Liver (tissue), 9 donors: ENCODE measurements around the gene PHF10. TPM values are rescaled to one million over a fixed set of nuclear protein-coding genes. Genes with fewer than 3 reads are reported as not detected.

Experiments used
- DNase-seq: peaks from one replicate; pipeline ENCODE4 v3.0.0-alpha.2; 2017; ENCODE audit warnings: low spot score
- H3K27ac ChIP-seq, 2 donors: one replicate each; pipeline ENCODE4 v1.7.0; 2013; ENCODE audit warnings: inconsistent platforms in 2 of 2, low read length in 2 of 2, control low read depth in 1 of 2, low read depth in 1 of 2, mild to moderate bottlenecking in 1 of 2
- H3K27me3 ChIP-seq, 4 donors: one replicate each; pipeline versions ENCODE4 v1.6.1 to v1.7.0; 2013; ENCODE audit warnings: low read length in 3 of 4, inconsistent platforms in 1 of 4, mild to moderate bottlenecking in 1 of 4, moderate library complexity in 1 of 4; ENCODE audit not compliant: control insufficient read depth in 4 of 4, insufficient read depth in 4 of 4
- H3K36me3 ChIP-seq, 4 donors: one replicate each; pipeline versions ENCODE4 v1.6.1 to v1.7.0; 2013; ENCODE audit warnings: low read length in 3 of 4, mild to moderate bottlenecking in 3 of 4, low read depth in 1 of 4, moderate library complexity in 1 of 4; ENCODE audit not compliant: control insufficient read depth in 4 of 4, insufficient read depth in 3 of 4
- H3K4me1 ChIP-seq, 4 donors: one replicate each; pipeline versions ENCODE4 v1.6.1 to v1.7.0; 2013; ENCODE audit warnings: low read length in 3 of 4, mild to moderate bottlenecking in 3 of 4, moderate library complexity in 1 of 4; ENCODE audit not compliant: control insufficient read depth in 4 of 4, insufficient read depth in 4 of 4
- H3K4me3 ChIP-seq, 3 donors: one replicate each; pipeline versions ENCODE4 v1.6.1 to v1.7.0; 2013; ENCODE audit warnings: low read length in 3 of 3, control low read depth in 1 of 3, low read depth in 1 of 3, mild to moderate bottlenecking in 1 of 3
- H3K9ac ChIP-seq, 2 donors: one replicate each; pipeline ENCODE4 v1.7.0; 2013; ENCODE audit warnings: low read length in 2 of 2, mild to moderate bottlenecking in 2 of 2, moderate library complexity in 2 of 2, control low read depth in 1 of 2, low read depth in 1 of 2
- H3K9me3 ChIP-seq, 4 donors: one replicate each; pipeline versions ENCODE4 v1.6.1 to v1.7.0; 2013; ENCODE audit warnings: low read length in 3 of 4; ENCODE audit not compliant: control insufficient read depth in 4 of 4
- ATF3 ChIP-seq: IDR thresholded peaks from 2 replicates; pipeline ENCODE4 v1.6.1; 2016; ENCODE audit warnings: antibody characterized with exemption
- CTCF ChIP-seq: fragments of 150-350 bp; IDR thresholded peaks from 2 replicates; pipeline ENCODE4 v1.5.1; 2017; ENCODE audit warnings: improper control_type of control experiment, low read depth, low read length; ENCODE audit not compliant: missing input control
- EGR1 ChIP-seq, 2 donors: IDR thresholded peaks; 2 replicates each; pipeline ENCODE4 v1.6.1; 2016 to 2018; ENCODE audit warnings: antibody characterized with exemption in 2 of 2, low read depth in 2 of 2
- FOXA1 ChIP-seq: IDR thresholded peaks from 2 replicates; pipeline ENCODE4 v1.6.1; 2016; ENCODE audit warnings: antibody characterized with exemption
- FOXA2 ChIP-seq: IDR thresholded peaks from 2 replicates; pipeline ENCODE4 v1.6.1; 2016; ENCODE audit warnings: antibody characterized with exemption
- GABPA ChIP-seq, 2 donors: IDR thresholded peaks in 1 of 2; conservative IDR thresholded peaks in 1 of 2; 2 replicates each; pipeline ENCODE4 v1.6.1; 2016; ENCODE audit warnings: antibody characterized with exemption in 2 of 2, mild to moderate bottlenecking in 1 of 2, moderate library complexity in 1 of 2
- HNF4A ChIP-seq, 2 donors: conservative IDR thresholded peaks; 2 replicates each; pipeline ENCODE4 v1.6.1; 2016; ENCODE audit warnings: antibody characterized with exemption in 2 of 2, mild to moderate bottlenecking in 2 of 2
- HNF4G ChIP-seq: IDR thresholded peaks from 2 replicates; pipeline ENCODE4 v1.6.1; 2016; ENCODE audit warnings: antibody characterized with exemption
- NR2F2 ChIP-seq: IDR thresholded peaks from 2 replicates; pipeline ENCODE4 v1.6.1; 2016; ENCODE audit warnings: antibody characterized with exemption
- RAD21 ChIP-seq, 2 donors: IDR thresholded peaks; 2 replicates each; pipeline ENCODE4 v1.6.1; 2016; ENCODE audit warnings: antibody characterized with exemption in 2 of 2, mild to moderate bottlenecking in 2 of 2
- REST ChIP-seq: IDR thresholded peaks from 2 replicates; pipeline ENCODE4 v1.6.1; 2016; ENCODE audit warnings: antibody characterized with exemption, mild to moderate bottlenecking
- RXRA ChIP-seq, 2 donors: IDR thresholded peaks; 2 replicates each; pipeline ENCODE4 v1.6.1; 2017 to 2018; ENCODE audit warnings: antibody characterized with exemption in 2 of 2, mild to moderate bottlenecking in 1 of 2
- SP1 ChIP-seq: IDR thresholded peaks from 2 replicates; pipeline ENCODE4 v1.6.1; 2018; ENCODE audit warnings: antibody characterized with exemption, mild to moderate bottlenecking
- TAF1 ChIP-seq: conservative IDR thresholded peaks from 2 replicates; pipeline ENCODE4 v1.6.1; 2016; ENCODE audit warnings: antibody characterized with exemption, mild to moderate bottlenecking
- YY1 ChIP-seq: IDR thresholded peaks from 2 replicates; pipeline ENCODE4 v1.6.1; 2016; ENCODE audit warnings: antibody characterized with exemption, mild to moderate bottlenecking
- ZBTB33 ChIP-seq: IDR thresholded peaks from 2 replicates; pipeline ENCODE4 v1.6.1; 2016; ENCODE audit warnings: antibody characterized with exemption
- WGBS: extraction: QIAGEN DNeasy Blood & Tissue Kit; methylation state at CpG from one replicate; pipeline ENCODE4 v1.1.7; 2013; 5-methylcytosine and 5-hydroxymethylcytosine counted together
- polyA plus RNA-seq, 2 donors: library from polyadenylated mRNA; stranded (reverse) in 1 of 2; unstranded in 1 of 2; fragments of 200-250 nt in 1 of 2; fragments of >200 nt in 1 of 2; fragmentation: Nextera tagmentation in 1 of 2; extraction: Ambion mirVana in 1 of 2; gene quantifications; one replicate each; pipeline versions ENCODE4 v1.2.1 to v1.2.3, GENCODE V29; 2013 to 2015
- total RNA-seq, 2 donors: library from RNA; depleted of rRNA; stranded (reverse); fragments of >200 nt; gene quantifications; one replicate each; pipeline ENCODE4 v1.2.3, GENCODE V29; 2014
- donor health status: healthy.
- donor health status: healthy.
- donor health status: healthy.
- donor health status: healthy.
- donor health status: healthy.

Gene PHF10
- total and polyA plus RNA-seq, 4 donors: 10.2 to 25.7 (median 18.6) TPM

GRCh38 chr6:169668203-169668847 is 56.0 kb downstream of the PHF10 start:
- Histone ChIP-seq H3K27ac (no peak overlapping the region), H3K9me3 (no peaks in the 10 kb centered on the region), H3K27me3 (no peaks in the 10 kb centered on the region), H3K9ac (no peak overlapping the region), H3K4me1 (no peaks in the 10 kb centered on the region), H3K4me3 (no peak overlapping the region), H3K36me3 (peaks cover 4 to 52% (median 22%) of the 10 kb centered on the region in 4 donors)
- DNase-seq: no peak
- no peak for TF ChIP-seq FOXA2
- no peak for TF ChIP-seq TAF1
- no peak for TF ChIP-seq FOXA1
- TF ChIP-seq GABPA (IDR thresholded peaks at IDR 0.05 in 1 of 2, conservative IDR thresholded peaks at IDR 0.05 in 1 of 2): no peak
- no peak for TF ChIP-seq ZBTB33
- TF ChIP-seq ATF3: no peak
- TF ChIP-seq REST: no peak
- no peak for TF ChIP-seq RXRA (IDR thresholded peaks at IDR 0.05)
- no peak for TF ChIP-seq YY1
- TF ChIP-seq SP1: no peak
- no peak for TF ChIP-seq CTCF
- no peak for TF ChIP-seq HNF4G
- no peak for TF ChIP-seq EGR1 (IDR thresholded peaks at IDR 0.05; ENCODE audit: low read depth in 2 of 2)
- no peak for TF ChIP-seq NR2F2
- WGBS: 97% methylated on average over 15 of the region's 15 CpGs

GRCh38 chr6:169667716-169668115 is 56.6 kb downstream of the PHF10 start:
- TF ChIP-seq HNF4A (conservative IDR thresholded peaks at IDR 0.05) (no peak), FOXA1 (no peak), RAD21 (IDR thresholded peaks at IDR 0.05) (no peak)
- no peak overlapping the region for H3K27ac ChIP-seq
- no peaks in the 10 kb centered on the region for H3K9me3 ChIP-seq
- H3K36me3 ChIP-seq: peaks cover 4 to 56% (median 23%) of the 10 kb centered on the region in 4 donors
- no peaks in the 10 kb centered on the region for H3K27me3 ChIP-seq
- H3K4me3 ChIP-seq: no peak overlapping the region
- 98% methylated on average over 27 of the region's 27 CpGs for WGBS
- no peaks in the 10 kb centered on the region for H3K4me1 ChIP-seq
- DNase-seq: no peak
- no peak overlapping the region for H3K9ac ChIP-seq
